Activated CD8-positive, alpha-beta T cell treated with anti-CD3 and anti-CD28 coated beads, Interleukin-2, amount 10 ng/mL, durations not matched to agents 7 days and 5 days (primary cell): ENCODE data around the gene THRA. TPM values are rescaled to one million over a fixed set of nuclear protein-coding genes. Genes with fewer than 3 reads are reported as not detected.
A peak's percentile ranks its signal among the peaks of the same experiment; 100 is the strongest.

Experiments used
- ATAC-seq: fragments of 150-1000 bp; cut with Tn5 transposase; one replicate; pipeline ENCODE4 v1.10.0; 2021; ENCODE audit warnings: moderate library complexity
- CTCF ChIA-PET: fragments of 350-600 bp; sonication (Branson Sonifier 250); formaldehyde crosslinking; loops from one replicate; lab custom pipeline; 2021; ENCODE audit warnings: antibody characterized with exemption; lab: Charles Lee
- POLR2A ChIA-PET: fragments of 350-600 bp; sonication (Branson Sonifier 250); formaldehyde crosslinking; loops from one replicate; lab custom pipeline; 2021; ENCODE audit warnings: antibody characterized with exemption; lab: Charles Lee
- DNase-seq: peaks from one replicate; pipeline ENCODE4 v3.0.0-alpha.2; 2020
- H3K27ac Mint-ChIP-seq: one replicate; pipeline ENCODE4 v1.8.0; 2021; ENCODE audit warnings: mild to moderate bottlenecking, mixed read lengths
- H3K27me3 Mint-ChIP-seq: one replicate; pipeline ENCODE4 v1.8.0; 2021; ENCODE audit warnings: low read depth, mixed read lengths
- H3K36me3 Mint-ChIP-seq: one replicate; pipeline ENCODE4 v1.8.0; 2021; ENCODE audit warnings: low read depth, mixed read lengths
- H3K4me1 Mint-ChIP-seq: one replicate; pipeline ENCODE4 v1.8.0; 2021; ENCODE audit warnings: low read depth, mixed read lengths
- H3K4me3 Mint-ChIP-seq: one replicate; pipeline ENCODE4 v1.8.0; 2021; ENCODE audit warnings: mild to moderate bottlenecking, mixed read lengths
- H3K9me3 Mint-ChIP-seq: one replicate; pipeline ENCODE4 v1.8.0; 2022; ENCODE audit warnings: mixed read lengths; ENCODE audit not compliant: insufficient read depth
- total RNA-seq, 2 experiments: library from RNA; stranded (reverse); gene quantifications; one replicate each; pipeline ENCODE4 v1.2.3, GENCODE V29; 2021

THRA gene
- total RNA-seq, 2 experiments from 2014 or later = 8.7 to 9.7 TPM

DNA sequence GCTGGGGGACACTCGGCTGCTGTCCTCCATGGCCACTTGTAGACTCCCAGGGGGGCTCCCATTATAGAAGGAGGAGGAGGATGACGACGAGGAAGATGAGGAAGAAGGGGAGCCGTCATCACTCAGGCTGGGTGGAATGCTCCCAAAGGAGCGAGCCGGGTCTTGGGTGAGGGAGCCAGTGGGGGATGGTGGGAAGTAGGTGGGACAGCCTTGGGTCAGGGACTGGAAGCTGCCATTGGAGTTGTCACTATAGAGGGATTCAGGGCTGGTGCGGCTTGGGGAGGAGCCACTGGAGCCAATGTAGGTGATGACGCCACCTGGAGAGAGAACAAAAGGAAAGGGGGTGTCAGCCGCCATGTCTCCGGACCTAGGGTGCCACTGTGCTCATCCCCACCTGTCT, 34.3 kb downstream of the THRA start:
- Mint-ChIP-seq H3K4me3 (peak overlapping the region; percentile 68), H3K36me3 (peaks cover 47% of the 10 kb centered on the region), H3K9me3 (no peaks in the 10 kb centered on the region), H3K27ac (peak overlapping the region; percentile 85), H3K4me1 (peaks cover 82% of the 10 kb centered on the region), H3K27me3 (no peaks in the 10 kb centered on the region)
- DNase-seq (no peak), ATAC-seq (no peak)
- ChIA-PET CTCF (interaction anchor here (2.8 to 9.9 kb wide), 3 partner anchors 11 to 22 kb away, joined by 15 to 156 read pairs (median 17); no protein-coding TSS in a partner anchor), POLR2A (interaction anchor here (0.6 to 1.9 kb wide), 4 partner anchors 24 to 125 kb away, joined by 3 to 6 read pairs (median 5); partner anchors contain the start of gene MED24)

DNA sequence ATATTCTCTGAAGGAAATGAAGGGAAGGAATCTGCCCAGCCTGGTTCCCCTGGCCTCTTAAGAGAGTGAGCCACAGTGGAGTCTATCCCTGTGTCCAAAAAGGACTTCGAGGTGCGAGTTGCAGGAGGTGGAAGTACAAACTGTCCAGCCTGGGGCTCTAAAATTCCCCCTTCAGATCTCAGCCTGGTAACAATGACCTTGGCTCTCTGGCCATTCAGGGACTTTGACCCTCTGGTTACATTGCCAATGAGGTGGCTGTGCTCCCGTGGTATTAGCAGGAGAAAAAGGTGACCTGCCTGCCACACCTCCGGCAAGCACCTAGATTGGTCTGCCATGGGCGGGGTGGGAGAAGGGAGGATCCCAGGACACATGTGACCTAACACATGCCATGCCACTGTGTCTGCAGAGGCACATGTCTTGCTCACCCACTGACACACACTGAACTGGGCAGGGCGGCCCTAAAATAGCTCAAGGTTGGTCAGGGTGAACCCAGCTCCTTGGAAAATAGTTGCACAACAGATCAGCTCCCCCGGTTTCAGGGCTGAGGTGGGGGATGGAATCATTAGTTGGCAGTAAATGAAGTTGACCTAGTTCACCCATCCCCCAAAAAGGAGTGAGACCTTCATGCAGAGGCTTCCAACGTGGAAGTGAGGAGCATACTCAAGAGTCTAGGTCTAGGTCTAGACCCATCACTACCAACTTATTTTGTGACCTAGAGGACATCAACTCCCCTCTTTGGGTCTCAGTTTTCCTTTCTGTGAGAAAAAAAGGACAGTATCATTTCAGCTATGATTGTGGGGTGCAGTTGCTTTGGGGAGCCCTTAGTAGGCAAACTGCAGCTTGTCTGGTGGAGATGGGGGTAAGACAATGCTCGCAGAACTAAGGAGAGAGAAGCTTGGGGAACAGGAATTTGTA, 35.4 kb downstream of the THRA start:
- no peak for DNase-seq
- no peaks in the 10 kb centered on the region for H3K27me3 Mint-ChIP-seq

DNA sequence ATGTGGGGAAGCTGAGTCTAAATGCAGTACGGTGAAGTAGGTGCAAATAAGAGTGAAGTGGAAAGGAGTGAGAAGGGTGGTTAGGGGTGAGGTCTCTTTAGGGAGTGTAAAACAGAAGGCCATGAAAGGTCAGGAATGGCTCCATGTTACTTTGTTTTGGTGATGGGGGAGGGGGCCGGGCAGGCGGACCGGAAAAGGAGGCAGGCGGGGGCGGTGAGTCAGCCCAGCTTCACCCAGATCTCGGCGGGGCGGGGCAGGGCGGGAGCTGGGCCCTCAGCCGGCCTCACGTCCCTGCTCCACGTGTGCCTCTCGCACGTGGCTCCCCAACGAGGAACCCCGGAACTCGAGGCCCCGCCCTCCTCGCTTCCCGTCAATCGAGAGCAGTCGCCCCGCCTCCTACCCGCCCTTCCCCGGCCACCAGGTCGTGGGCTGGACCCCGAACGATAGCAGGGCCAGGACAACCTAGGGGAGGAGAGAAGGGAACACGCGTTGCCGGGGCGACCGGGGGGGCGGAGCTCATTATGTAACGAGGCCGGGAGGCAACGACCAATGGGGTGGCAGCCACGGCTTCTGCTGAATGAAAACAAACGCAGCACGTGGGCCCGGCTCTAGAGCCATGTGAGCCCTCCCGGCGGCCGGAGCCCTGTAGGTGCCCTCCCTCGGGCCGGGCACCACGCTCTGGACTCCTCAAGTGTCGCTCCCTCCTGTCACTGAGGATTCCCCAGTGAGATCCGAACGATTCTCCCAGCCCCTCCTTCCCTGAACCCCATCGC, 36.3 kb downstream of the THRA start:
- peak overlapping the region; percentile 82 for H3K4me3 Mint-ChIP-seq
- ChIA-PET POLR2A (interaction anchor here (0.6 to 3.0 kb wide), 6 partner anchors 11 to 180 kb away, joined by 3 to 17 read pairs (median 3); partner anchors contain the start of gene CASC3), CTCF (interaction anchor here (0.9 to 9.9 kb wide), 8 partner anchors 13 to 92 kb away, joined by 3 to 156 read pairs (median 9); no protein-coding TSS in a partner anchor)
- no peaks in the 10 kb centered on the region for H3K9me3 Mint-ChIP-seq
- H3K4me1 Mint-ChIP-seq = peaks cover 91% of the 10 kb centered on the region
- peaks cover 39% of the 10 kb centered on the region for H3K36me3 Mint-ChIP-seq
- peak; percentile 62 for ATAC-seq
- peak overlapping the region; percentile 78 for H3K27ac Mint-ChIP-seq
- H3K27me3 Mint-ChIP-seq = no peaks in the 10 kb centered on the region
- peak; percentile 97 for DNase-seq

More for the DNA sequence above, 35.4 kb downstream of the THRA start:
- ChIA-PET POLR2A (interaction anchor here (0.6 to 3.0 kb wide), 5 partner anchors 12 to 181 kb away, joined by 3 to 17 read pairs (median 3); partner anchors contain the start of gene CASC3), CTCF (interaction anchor here (0.9 to 9.9 kb wide), 7 partner anchors 12 to 93 kb away, joined by 3 to 156 read pairs (median 10); no protein-coding TSS in a partner anchor)
- H3K4me3 Mint-ChIP-seq = peak overlapping the region; percentile 82
- peak overlapping the region; percentile 85 for H3K27ac Mint-ChIP-seq
- peaks cover 47% of the 10 kb centered on the region for H3K36me3 Mint-ChIP-seq
- no peaks in the 10 kb centered on the region for H3K9me3 Mint-ChIP-seq
- no peak for ATAC-seq
- H3K4me1 Mint-ChIP-seq = peaks cover 89% of the 10 kb centered on the region

DNA sequence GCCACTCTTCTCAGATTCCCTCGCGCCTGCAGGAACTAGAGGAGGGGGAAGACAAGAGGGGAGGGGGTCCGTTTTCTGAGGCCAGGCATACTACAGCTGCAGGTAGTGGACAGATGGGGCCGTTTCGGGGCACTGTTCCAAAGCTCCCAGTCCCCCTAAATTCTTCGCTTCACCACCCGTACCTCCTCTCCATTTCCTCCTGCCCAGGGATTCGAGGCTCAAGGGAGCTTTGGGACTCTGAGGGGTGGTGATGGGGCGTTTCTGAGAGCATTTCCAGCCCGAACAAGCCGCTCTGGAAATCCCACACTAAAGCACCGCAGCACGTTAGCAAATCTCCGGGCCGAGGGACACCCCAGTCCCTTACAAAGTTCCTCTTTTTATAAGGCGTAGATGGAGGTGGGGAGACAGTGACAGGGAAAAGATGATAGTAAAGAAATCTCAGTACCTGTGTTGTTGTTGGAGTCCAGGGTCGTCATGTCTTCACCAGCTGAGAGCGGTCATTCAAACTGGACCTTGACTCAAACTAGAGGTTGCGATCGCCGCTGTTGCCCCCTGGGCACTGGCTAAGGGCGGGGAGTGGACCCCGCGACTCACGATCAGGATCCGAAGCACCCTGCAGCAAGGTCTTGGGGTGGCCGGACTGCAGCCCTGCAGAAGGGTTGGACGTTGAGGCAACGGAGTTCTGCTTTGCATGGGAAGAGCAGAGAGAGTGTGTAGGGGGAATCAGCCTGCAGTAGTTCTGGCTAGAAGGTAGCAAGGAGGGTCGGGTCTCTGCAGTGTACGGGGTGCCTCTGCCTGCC, 37.1 kb downstream of the THRA start:
- Mint-ChIP-seq H3K36me3 (peaks cover 34% of the 10 kb centered on the region), H3K9me3 (no peaks in the 10 kb centered on the region), H3K4me3 (peak overlapping the region; percentile 82), H3K4me1 (peaks cover 94% of the 10 kb centered on the region), H3K27ac (peak overlapping the region; percentile 78), H3K27me3 (no peaks in the 10 kb centered on the region)
- no peak for DNase-seq
- CTCF ChIA-PET = interaction anchor here (0.7 to 9.9 kb wide), 12 partner anchors 12 to 316 kb away, joined by 3 to 156 read pairs (median 8); partner anchors contain the start of gene CASC3
- POLR2A ChIA-PET = interaction anchor here (0.9 to 3.0 kb wide), 4 partner anchors 10 to 31 kb away, joined by 3 to 17 read pairs (median 6); no protein-coding TSS in a partner anchor
- ATAC-seq = peak; percentile 1

DNA sequence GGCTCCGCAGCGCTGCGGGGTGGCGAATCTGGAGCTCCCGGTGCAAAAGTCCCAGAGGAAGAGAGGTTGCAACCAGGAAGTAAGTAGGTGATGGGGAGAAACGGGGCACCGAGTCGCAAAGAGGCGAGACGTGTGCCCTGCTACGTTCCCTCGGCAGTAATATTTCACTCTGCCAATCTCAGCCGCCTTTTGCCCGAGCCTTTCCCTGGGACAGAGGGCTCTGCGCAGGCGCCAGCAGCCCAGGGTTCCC, 37.6 kb downstream of the THRA start, which contains the start of gene NR1D1:
Gene NR1D1, minus strand, starts transcription at position 171 of the 250 bp plus-strand sequence. CDS start 495 bp downstream, outside the sequence.
- Mint-ChIP-seq H3K27ac (peak within 1 kb of the TSS; percentile 78), H3K36me3 (peaks cover 30% of the 10 kb centered on the region), H3K9me3 (no peaks in the 10 kb centered on the region), H3K4me3 (peak within 1 kb of the TSS; percentile 82), H3K4me1 (peaks cover 94% of the 10 kb centered on the region), H3K27me3 (no peaks in the 10 kb centered on the region)
- CTCF ChIA-PET = interaction anchor here (0.7 to 9.9 kb wide), 10 partner anchors 11 to 316 kb away, joined by 3 to 156 read pairs (median 4); partner anchors contain the start of gene CASC3
- ATAC-seq (no peak), DNase-seq (no peak)
- POLR2A ChIA-PET = interaction anchor here (0.7 to 3.0 kb wide), 7 partner anchors 10 to 222 kb away, joined by 3 to 17 read pairs (median 3); partner anchors contain the start of gene MED24

DNA sequence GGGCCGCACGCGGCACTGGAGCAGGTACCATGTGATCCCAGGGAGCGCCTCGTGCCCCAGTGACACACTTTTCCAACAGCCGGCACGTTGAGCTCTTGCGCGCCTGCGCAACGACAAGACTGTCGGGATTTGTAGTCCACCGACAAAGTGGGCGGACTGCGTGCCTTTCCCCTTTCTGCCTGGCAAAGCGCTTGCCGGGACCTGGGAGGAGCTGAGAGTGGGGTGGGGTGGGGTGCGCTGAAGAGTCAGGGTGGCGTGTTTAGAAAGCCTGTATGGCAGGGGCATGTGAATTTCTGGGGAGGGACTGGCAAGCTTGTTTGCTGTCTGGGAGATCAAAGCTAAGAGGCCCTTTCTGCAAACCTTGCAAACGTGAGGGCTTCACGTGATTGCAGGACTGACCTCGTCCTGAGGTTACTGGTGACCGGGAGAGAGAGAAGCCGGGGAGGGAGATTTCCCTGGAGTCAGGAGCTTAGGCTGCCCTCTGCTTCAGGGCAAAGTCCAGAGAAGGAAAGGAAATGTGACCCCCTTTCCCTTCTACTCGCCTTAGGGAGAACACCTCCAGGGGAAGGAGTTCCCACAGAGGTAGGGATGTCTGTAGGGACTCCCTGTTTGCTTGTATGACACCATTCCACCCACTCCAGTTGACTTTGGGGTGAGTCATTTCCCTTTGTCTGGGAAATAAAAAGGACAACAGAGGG, 38.1 kb downstream of the THRA start:
- H3K36me3 Mint-ChIP-seq = peaks cover 25% of the 10 kb centered on the region

DNA sequence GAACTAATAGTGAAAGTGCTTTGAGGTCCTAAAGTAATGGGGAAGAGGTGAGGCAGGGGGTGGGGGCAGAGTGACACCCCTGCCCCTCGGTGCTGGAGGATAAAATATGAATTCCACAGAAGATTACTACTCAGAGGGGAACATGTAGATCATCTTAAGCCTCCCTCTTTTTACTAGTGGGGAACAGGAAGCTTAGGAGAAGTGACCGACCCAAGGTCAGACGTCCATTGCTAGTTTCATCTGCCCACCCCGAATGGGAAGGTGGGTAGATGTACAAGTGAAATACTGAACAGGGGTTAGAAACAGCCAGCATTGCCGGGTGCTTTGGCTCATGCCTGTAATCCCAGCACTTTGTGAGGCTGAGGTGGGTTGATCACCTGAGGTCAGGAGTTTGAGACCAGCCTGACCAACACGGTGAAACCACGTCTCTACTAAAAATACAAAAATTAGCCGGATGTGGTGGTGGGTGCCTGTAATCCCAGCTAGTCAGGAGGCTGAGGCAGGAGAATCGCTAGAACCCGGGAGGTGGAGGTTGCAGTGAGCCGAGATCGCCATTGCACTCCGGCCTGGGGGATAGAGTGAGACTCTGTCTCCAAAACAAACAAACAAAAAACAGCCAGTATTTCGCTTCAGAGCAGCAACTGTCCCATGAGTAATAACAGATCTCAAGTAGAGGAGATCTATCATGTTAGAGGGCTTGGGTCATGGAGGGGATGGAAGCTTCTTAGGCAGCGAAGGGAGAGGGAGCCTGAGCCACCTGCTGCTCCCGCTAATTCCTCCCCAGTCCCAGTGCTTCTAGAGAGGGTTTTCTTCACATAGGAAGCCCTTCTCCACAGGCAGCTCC, 38.8 kb downstream of the THRA start:
- H3K4me1 Mint-ChIP-seq = peaks cover 94% of the 10 kb centered on the region
- POLR2A ChIA-PET = interaction anchor here (0.5 to 3.0 kb wide), 5 partner anchors 9 to 258 kb away, joined by 3 to 17 read pairs (median 3); partner anchors contain the start of gene MED24
- H3K27ac Mint-ChIP-seq = no peak overlapping the region
- no peak for ATAC-seq
- H3K9me3 Mint-ChIP-seq = no peaks in the 10 kb centered on the region
- no peak overlapping the region for H3K4me3 Mint-ChIP-seq
- no peaks in the 10 kb centered on the region for H3K27me3 Mint-ChIP-seq
- CTCF ChIA-PET = interaction anchor here (1.0 to 9.9 kb wide), 6 partner anchors 10 to 90 kb away, joined by 3 to 156 read pairs (median 6); no protein-coding TSS in a partner anchor
- DNase-seq = no peak
- peaks cover 19% of the 10 kb centered on the region for H3K36me3 Mint-ChIP-seq

More for the DNA sequence above, 38.1 kb downstream of the THRA start:
- peaks cover 94% of the 10 kb centered on the region for H3K4me1 Mint-ChIP-seq
- H3K4me3 Mint-ChIP-seq = peak overlapping the region; percentile 82
- no peaks in the 10 kb centered on the region for H3K9me3 Mint-ChIP-seq
- H3K27me3 Mint-ChIP-seq = no peaks in the 10 kb centered on the region
- DNase-seq (peak; percentile 93), ATAC-seq (peak; percentile 41)
- peak overlapping the region; percentile 78 for H3K27ac Mint-ChIP-seq
- ChIA-PET POLR2A (interaction anchor here (0.6 to 3.0 kb wide), 7 partner anchors 9 to 221 kb away, joined by 3 to 17 read pairs (median 4); partner anchors contain the start of gene MED24), CTCF (interaction anchor here (0.7 to 9.9 kb wide), 10 partner anchors 11 to 315 kb away, joined by 3 to 156 read pairs (median 4); partner anchors contain the start of gene CASC3)

DNA sequence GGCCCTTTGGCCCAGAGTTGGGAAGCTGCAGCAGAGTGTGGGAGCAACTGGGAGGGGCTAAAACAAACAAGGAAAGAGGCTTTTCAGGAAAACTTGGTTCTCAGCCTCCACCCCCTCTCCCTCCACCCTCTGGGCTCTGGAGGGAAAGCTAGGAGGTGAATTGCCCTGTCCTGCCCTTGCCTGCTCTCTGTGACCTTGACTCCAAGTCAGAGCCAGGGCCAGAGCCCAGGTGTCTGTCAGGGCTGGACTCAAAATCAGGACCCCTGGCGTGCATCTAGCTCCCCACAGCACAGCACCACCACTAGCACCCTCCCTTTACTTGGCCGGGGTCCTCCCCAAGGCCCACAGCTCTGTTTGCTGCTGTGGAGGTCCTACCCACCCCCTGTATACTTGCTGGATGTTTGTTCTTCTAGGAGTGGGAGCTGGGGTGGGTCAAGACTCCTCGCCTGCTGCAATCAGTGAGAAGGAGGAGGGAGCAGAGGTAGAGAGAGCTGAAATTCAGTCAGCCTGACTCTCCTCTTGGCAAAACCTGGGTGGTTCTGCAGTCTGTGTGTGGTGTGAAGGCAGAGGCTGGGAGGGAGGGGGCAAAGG, 40.4 kb downstream of the THRA start:
- ATAC-seq = no peak
- DNase-seq = no peak
- CTCF ChIA-PET = interaction anchor here (0.8 to 9.9 kb wide), 4 partner anchors 8 to 27 kb away, joined by 3 to 156 read pairs (median 4); no protein-coding TSS in a partner anchor
- Mint-ChIP-seq H3K4me3 (no peak overlapping the region), H3K4me1 (peaks cover 94% of the 10 kb centered on the region), H3K9me3 (no peaks in the 10 kb centered on the region), H3K36me3 (peaks cover 5% of the 10 kb centered on the region), H3K27me3 (no peaks in the 10 kb centered on the region), H3K27ac (peak overlapping the region; percentile 27)
- POLR2A ChIA-PET = interaction anchor here (0.6 to 0.8 kb wide), 3 partner anchors 11 to 543 kb away, joined by 3 to 4 read pairs (median 4); partner anchors contain the start of gene CASC3

DNA sequence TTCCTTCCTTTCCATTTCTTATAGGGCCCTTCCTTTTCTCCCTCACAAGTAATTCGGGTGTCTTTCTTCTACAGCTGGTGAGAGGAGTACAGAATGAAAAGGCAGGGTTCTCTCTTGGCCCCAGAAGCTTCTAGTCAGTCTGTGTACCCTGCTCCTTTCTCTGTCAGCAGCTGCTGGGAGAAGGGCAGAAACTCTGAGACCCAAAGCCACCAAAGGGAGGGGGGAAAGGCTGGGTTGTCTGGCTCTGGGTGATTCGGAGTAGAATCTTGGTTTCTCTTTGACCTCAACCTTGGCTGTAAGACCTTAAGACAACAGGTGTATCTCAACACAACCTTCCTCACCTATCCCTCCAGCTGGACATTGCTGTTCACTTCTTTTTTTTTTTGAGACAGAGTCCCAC, 40.9 kb downstream of the THRA start:
- no peaks in the 10 kb centered on the region for H3K27me3 Mint-ChIP-seq
- DNase-seq = no peak
- peak overlapping the region; percentile 27 for H3K27ac Mint-ChIP-seq
- peaks cover 94% of the 10 kb centered on the region for H3K4me1 Mint-ChIP-seq
- no peak overlapping the region for H3K4me3 Mint-ChIP-seq
- ATAC-seq = no peak
- CTCF ChIA-PET = interaction anchor here (0.8 to 9.9 kb wide), 3 partner anchors 8 to 28 kb away, joined by 3 to 156 read pairs (median 5); no protein-coding TSS in a partner anchor
- POLR2A ChIA-PET = interaction anchor here (0.7 to 0.8 kb wide), 2 partner anchors 37 to 544 kb away, joined by 4 read pairs; partner anchors contain the start of gene CASC3
- H3K36me3 Mint-ChIP-seq = peaks cover 1% of the 10 kb centered on the region
- no peaks in the 10 kb centered on the region for H3K9me3 Mint-ChIP-seq
